Smooth muscle cell (in vitro differentiated cells): ENCODE data around the gene JPH2. TPM values are rescaled to one million over a fixed set of nuclear protein-coding genes. Genes with fewer than 3 reads are reported as not detected.

Experiments used
- DNase-seq: peaks from one replicate; lab custom pipeline; 2025; ENCODE audit not compliant: unreplicated experiment; lab: John Stamatoyannopoulos, UW
- H2AFZ ChIP-seq: fragments of 200-600 bp; sonication (generic); 2 replicates; pipeline ENCODE4 v1.6.0; 2016; ENCODE audit warnings: antibody characterized with exemption, low read depth, mild to moderate bottlenecking
- H3F3A ChIP-seq: fragments of 200-600 bp; sonication (generic); 2 replicates; pipeline ENCODE4 v1.6.0; 2017; ENCODE audit warnings: antibody characterized with exemption, low read depth
- H3K27ac ChIP-seq: fragments of 200-600 bp; sonication (generic); 2 replicates; pipeline ENCODE4 v1.5.1; 2016; ENCODE audit warnings: low read depth, mild to moderate bottlenecking
- H3K27me3 ChIP-seq: fragments of 200-600 bp; sonication (generic); 2 replicates; pipeline ENCODE4 v1.6.1; 2016; ENCODE audit warnings: low read depth, mild to moderate bottlenecking
- H3K36me3 ChIP-seq: fragments of 200-600 bp; sonication (generic); 2 replicates; pipeline ENCODE4 v1.5.1; 2016; ENCODE audit warnings: low read depth
- H3K4me1 ChIP-seq: fragments of 200-600 bp; sonication (generic); 2 replicates; pipeline ENCODE4 v1.5.1; 2016; ENCODE audit warnings: low read depth
- H3K4me2 ChIP-seq: fragments of 200-600 bp; sonication (generic); 2 replicates; pipeline ENCODE4 v1.6.0; 2016; ENCODE audit warnings: mild to moderate bottlenecking
- H3K4me3 ChIP-seq: fragments of 200-600 bp; sonication (generic); 2 replicates; pipeline ENCODE4 v1.5.1; 2016; ENCODE audit warnings: mild to moderate bottlenecking
- H3K79me2 ChIP-seq: fragments of 200-600 bp; sonication (generic); 2 replicates; pipeline ENCODE4 v1.6.0; 2016; ENCODE audit warnings: low read depth, mild to moderate bottlenecking
- H3K9ac ChIP-seq: fragments of 200-600 bp; sonication (generic); 2 replicates; pipeline ENCODE4 v1.6.0; 2016; ENCODE audit warnings: low read depth
- H3K9me3 ChIP-seq: fragments of 200-600 bp; sonication (generic); replicated peaks from 2 replicates; pipeline ENCODE4 v1.5.1; 2016; ENCODE audit warnings: low read depth
- H4K20me1 ChIP-seq: fragments of 200-600 bp; sonication (generic); 2 replicates; pipeline ENCODE4 v1.6.0; 2016; ENCODE audit warnings: low read depth
- WGBS: methylation state at CpG from one replicate; pipeline ENCODE4 v1.1.7; 2016; ENCODE audit warnings: low lambda C conversion rate; 5-methylcytosine and 5-hydroxymethylcytosine counted together
- polyA plus RNA-seq: library from polyadenylated mRNA; unstranded; fragments of >200 nt; fragmentation: Nextera tagmentation; extraction: Ambion mirVana; gene quantifications from 2 replicates; pipeline ENCODE4 v1.2.1, GENCODE V29; 2016
- total RNA-seq: library from RNA; depleted of rRNA; stranded (reverse); fragments of >200 nt; gene quantifications from 2 replicates; pipeline ENCODE4 v1.2.3, GENCODE V29; 2014
- TF ChIP-seq, protein P1 (sequence below): fragments of 200-600 bp; sonication (generic); IDR thresholded peaks from 2 replicates; pipeline ENCODE4 v1.5.1; 2017; ENCODE audit warnings: borderline replicate concordance, mild to moderate bottlenecking, antibody characterized with exemption; ENCODE audit not compliant: insufficient read depth, poor library complexity, severe bottlenecking

JPH2 gene
- total and polyA plus RNA-seq, 2 experiments from 2014 or later: 4.4 to 6.0 TPM

DNA sequence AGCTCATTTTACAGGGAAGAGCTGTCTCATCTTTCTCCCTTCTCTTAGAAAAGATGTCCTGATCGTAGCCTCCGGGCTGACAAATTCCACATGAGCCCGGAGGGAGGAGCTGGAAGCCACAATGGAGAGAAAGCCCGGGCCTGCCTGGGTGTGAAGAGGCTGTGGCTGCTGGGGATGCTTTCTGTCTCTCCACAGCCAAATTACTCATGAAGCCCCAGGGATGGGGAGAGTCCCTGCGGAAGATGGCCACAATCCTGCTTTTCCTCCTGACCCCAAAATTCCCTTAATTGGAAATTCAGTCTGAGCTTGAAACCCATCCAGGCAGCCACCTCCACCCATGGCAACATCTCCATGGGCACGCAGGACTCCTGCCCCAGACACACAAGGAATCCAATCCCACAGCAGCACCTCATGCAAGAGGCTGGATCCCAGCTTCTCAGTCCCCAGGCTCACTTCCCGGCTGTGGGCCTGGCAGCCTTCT lies 32.4 kb downstream of the JPH2 start:
- H3K9ac ChIP-seq: no peak overlapping the region
- DNase-seq: no peak
- H3K9me3 ChIP-seq: no peaks in the 10 kb centered on the region
- H4K20me1 ChIP-seq: no peaks in the 10 kb centered on the region
- H3K4me1 ChIP-seq: peaks cover 3% of the 10 kb centered on the region
- H3K79me2 ChIP-seq: no peaks in the 10 kb centered on the region
- H3K27me3 ChIP-seq: no peaks in the 10 kb centered on the region
- peak overlapping the region; percentile 43 for H3K4me2 ChIP-seq
- no peaks in the 10 kb centered on the region for H3F3A ChIP-seq
- H3K4me3 ChIP-seq: no peak overlapping the region
- TF ChIP-seq, protein P1, sequence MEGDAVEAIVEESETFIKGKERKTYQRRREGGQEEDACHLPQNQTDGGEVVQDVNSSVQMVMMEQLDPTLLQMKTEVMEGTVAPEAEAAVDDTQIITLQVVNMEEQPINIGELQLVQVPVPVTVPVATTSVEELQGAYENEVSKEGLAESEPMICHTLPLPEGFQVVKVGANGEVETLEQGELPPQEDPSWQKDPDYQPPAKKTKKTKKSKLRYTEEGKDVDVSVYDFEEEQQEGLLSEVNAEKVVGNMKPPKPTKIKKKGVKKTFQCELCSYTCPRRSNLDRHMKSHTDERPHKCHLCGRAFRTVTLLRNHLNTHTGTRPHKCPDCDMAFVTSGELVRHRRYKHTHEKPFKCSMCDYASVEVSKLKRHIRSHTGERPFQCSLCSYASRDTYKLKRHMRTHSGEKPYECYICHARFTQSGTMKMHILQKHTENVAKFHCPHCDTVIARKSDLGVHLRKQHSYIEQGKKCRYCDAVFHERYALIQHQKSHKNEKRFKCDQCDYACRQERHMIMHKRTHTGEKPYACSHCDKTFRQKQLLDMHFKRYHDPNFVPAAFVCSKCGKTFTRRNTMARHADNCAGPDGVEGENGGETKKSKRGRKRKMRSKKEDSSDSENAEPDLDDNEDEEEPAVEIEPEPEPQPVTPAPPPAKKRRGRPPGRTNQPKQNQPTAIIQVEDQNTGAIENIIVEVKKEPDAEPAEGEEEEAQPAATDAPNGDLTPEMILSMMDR: no peak
- H3K36me3 ChIP-seq: no peaks in the 10 kb centered on the region
- H2AFZ ChIP-seq: no peak overlapping the region
- WGBS: 49% methylated on average over 7 of the region's 7 CpGs
- H3K27ac ChIP-seq: peak overlapping the region; percentile 77

DNA sequence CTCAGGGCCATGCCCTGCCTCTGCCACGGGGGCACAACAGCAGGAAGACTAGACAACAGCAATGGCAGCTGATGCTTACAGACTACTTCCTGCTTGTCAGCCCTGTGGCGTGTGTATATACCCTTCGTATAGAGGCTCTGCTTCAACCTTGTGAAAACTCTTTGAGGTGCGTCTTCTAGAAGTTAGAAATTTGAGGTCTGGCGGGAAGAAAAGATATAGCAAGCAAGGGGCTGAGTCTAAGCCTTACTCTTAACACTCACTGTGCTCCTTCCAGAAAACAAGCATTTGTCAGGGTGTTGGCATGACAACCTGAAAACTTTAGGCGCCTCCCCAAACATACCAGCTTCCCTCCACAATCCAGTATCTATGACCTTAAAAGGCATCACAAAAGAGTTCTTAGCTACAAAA lies 33.3 kb downstream of the JPH2 start:
- DNase-seq: no peak
- H3K79me2 ChIP-seq: no peaks in the 10 kb centered on the region
- H3K9me3 ChIP-seq: no peaks in the 10 kb centered on the region
- H3K4me1 ChIP-seq: peaks cover 3% of the 10 kb centered on the region
- no peaks in the 10 kb centered on the region for H3K27me3 ChIP-seq
- H2AFZ ChIP-seq: no peak overlapping the region
- peak overlapping the region; percentile 77 for H3K27ac ChIP-seq
- no peaks in the 10 kb centered on the region for H3F3A ChIP-seq
- H3K36me3 ChIP-seq: no peaks in the 10 kb centered on the region
- 72% methylated on average over 6 of the region's 6 CpGs for WGBS
- H3K4me2 ChIP-seq: peak overlapping the region; percentile 43
- no peaks in the 10 kb centered on the region for H4K20me1 ChIP-seq
- peak overlapping the region; percentile 18 for H3K9ac ChIP-seq
- TF ChIP-seq, protein P1: no peak
- no peak overlapping the region for H3K4me3 ChIP-seq

DNA sequence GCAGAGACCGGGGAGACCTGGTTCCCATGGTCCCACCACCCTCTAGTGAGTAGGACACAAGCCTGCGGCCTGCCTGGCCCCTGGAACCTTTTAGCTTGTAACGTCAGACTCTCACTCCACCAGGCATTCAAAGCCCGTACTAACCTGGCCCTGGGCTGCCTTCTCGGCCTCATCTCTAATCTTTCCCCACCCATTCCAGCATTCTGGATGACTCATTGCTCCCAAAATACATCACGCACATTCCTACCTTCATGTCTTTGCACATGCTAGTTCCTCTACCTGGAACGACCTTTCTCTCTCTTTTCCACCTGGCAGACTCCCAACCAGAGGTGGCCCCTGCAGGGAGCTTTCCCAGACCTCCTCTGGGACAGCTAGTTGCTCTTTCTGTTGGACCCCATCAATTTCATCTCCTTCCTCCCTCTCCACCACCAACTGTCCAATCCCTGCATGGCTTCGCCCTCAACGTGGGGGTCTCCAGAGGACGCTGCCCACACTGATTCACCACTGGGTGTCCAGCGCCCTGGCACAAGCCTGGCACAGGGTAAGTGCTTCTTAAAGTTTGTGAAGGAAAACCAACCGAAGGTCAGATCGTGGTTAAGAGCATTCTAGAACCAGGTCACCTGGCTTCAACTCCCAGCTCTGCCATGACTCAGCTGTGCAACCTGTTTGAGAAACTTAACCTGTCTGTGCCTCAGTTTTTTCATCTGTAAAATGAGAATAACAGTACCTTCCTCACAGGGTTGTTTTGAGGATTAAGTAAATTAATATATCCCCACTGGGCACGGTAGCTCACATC lies 35.2 kb downstream of the JPH2 start:
- H3K9ac ChIP-seq: no peak overlapping the region
- 75% methylated on average over 14 of the region's 14 CpGs for WGBS
- peaks cover 3% of the 10 kb centered on the region for H3K4me1 ChIP-seq
- no peak overlapping the region for H3K4me2 ChIP-seq
- TF ChIP-seq, protein P1: no peak
- H3K4me3 ChIP-seq: no peak overlapping the region
- H3K36me3 ChIP-seq: no peaks in the 10 kb centered on the region
- H3F3A ChIP-seq: no peaks in the 10 kb centered on the region
- H3K79me2 ChIP-seq: no peaks in the 10 kb centered on the region
- peak overlapping the region; percentile 64 for H3K27ac ChIP-seq
- no peaks in the 10 kb centered on the region for H3K27me3 ChIP-seq
- no peak for DNase-seq
- H3K9me3 ChIP-seq: no peaks in the 10 kb centered on the region
- H2AFZ ChIP-seq: no peak overlapping the region
- H4K20me1 ChIP-seq: no peaks in the 10 kb centered on the region

DNA sequence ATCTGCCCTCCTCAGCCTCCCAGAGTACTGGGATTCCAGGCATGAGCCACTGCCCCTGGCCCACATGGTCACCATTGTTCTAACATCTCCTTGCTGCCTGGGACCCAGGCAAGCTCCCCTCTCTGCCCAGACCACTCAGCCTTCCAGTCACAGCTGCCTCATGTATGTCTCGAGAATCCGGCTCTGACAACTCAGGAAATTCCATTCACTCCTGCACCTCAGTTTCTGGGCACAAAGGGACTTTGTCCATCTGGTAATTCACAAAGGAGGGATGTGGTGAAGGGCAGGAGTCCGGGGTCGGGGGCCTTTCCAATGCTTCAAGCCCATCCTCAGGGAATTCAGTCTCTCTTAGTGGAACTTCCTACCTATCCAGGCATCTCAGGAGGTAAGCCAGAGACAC lies 40.7 kb downstream of the JPH2 start:
- Histone ChIP-seq H3K4me1 (no peaks in the 10 kb centered on the region), H3K27me3 (no peaks in the 10 kb centered on the region), H2AFZ (no peak overlapping the region), H3K9me3 (no peaks in the 10 kb centered on the region), H3K9ac (no peak overlapping the region), H3K27ac (no peak overlapping the region), H4K20me1 (no peaks in the 10 kb centered on the region), H3K79me2 (no peaks in the 10 kb centered on the region), H3K36me3 (no peaks in the 10 kb centered on the region), H3K4me3 (no peak overlapping the region), H3K4me2 (no peak overlapping the region), H3F3A (no peaks in the 10 kb centered on the region)
- no peak for DNase-seq
- TF ChIP-seq, protein P1: no peak
- 83% methylated on average over 4 of the region's 4 CpGs for WGBS
